Camera-type eye (tissue), 1 donor: ENCODE data around the gene OLFML3. TPM values are rescaled to one million over a fixed set of nuclear protein-coding genes. Genes with fewer than 3 reads are reported as not detected.

Experiments
- total RNA-seq: library from RNA; depleted of rRNA; stranded (reverse); fragments of >200 nt; gene quantifications from one replicate; pipeline ENCODE4 v1.2.3, GENCODE V29; 2014

OLFML3 gene
- total RNA-seq: 89.9 TPM

GRCh38 chr1:113978863-113979702, at the start of gene OLFML3:
OLFML3 (plus strand) TSS chr1:113979474; CDS start chr1:113979517, 43 bp downstream.

Other genes with a start within 250 kb of the OLFML3 start
- gene PHTF1, start 220.0 kb upstream of the OLFML3 start, total RNA-seq: 57.7 TPM
- gene RSBN1, start 167.0 kb upstream of the OLFML3 start, total RNA-seq: 57.8 TPM
- gene PTPN22, start 107.8 kb upstream of the OLFML3 start, total RNA-seq: 3.0 TPM
- gene BCL2L15, start 91.9 kb upstream of the OLFML3 start, total RNA-seq: 0.49 TPM
- gene AP4B1, start 74.7 kb upstream of the OLFML3 start, total RNA-seq: 37.5 TPM
- gene DCLRE1B, start 74.1 kb upstream of the OLFML3 start, total RNA-seq: 5.2 TPM
- 83.2 TPM for gene HIPK1, start 50.1 kb upstream of the OLFML3 start, total RNA-seq
- gene SYT6, start 174.4 kb downstream of the OLFML3 start, total RNA-seq: 10.3 TPM